A673 (cell line): ENCODE results near the gene CDK14.

Experiments
- CTCF ChIP-seq: fragments of 300-800, 200-600 bp; sonication (generic); conservative IDR thresholded peaks from 2 replicates; pipeline ENCODE4 v1.5.1; 2017; ENCODE audit warnings: low read depth, mild to moderate bottlenecking, antibody characterized with exemption, low read length, moderate library complexity, mixed read lengths
- EZH2 ChIP-seq: fragments of 200-600 bp; sonication (generic); IDR thresholded peaks from 2 replicates; pipeline ENCODE4 v1.6.1; 2017; ENCODE audit warnings: borderline replicate concordance, low read depth, mild to moderate bottlenecking, mixed read lengths, antibody characterized with exemption, low read length; ENCODE audit not compliant: poor library complexity, severe bottlenecking

GRCh38 chr7:90856351-90857070, 260.4 kb downstream of the CDK14 start:
- no peak for TF ChIP-seq CTCF
- TF ChIP-seq EZH2: no peak
